ENCODE data around the gene TMEM233.

Gene TMEM233

DNA sequence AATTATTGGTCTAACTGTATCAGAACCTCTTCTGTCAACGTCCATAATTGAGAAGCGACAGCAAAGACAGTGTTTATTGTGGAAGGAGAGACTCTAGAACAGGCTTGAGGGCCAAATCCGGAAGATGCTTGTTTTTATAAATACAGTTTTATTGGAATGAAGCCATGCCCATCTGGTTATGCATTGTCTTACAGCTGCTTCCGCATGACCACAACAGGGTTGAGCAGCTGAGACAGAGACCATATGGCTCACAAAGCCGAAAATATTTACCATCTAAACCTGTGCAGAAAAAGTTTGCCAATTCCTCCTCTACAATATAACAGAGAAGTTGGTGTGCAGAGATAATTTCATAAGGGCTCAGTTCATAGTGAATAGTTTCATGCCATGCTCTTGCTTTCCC lies 98.8 kb downstream of the TMEM233 start:
- in situ Hi-C loops (cut with HindIII; ENCODE audit: low sequenced_read_pairs) = no loop called here
- H3K4me3 ChIP-seq (ENCODE audit: low read depth, low read length) = no peak overlapping the region
- no peak for DNase-seq (ENCODE audit: low read depth, low spot score)
- no peak for TF ChIP-seq CTCF (IDR thresholded peaks at IDR 0.05; ENCODE audit: low read depth, low read length)

Measured in astrocyte of the spinal cord (primary cell).